Raji (cell line): ENCODE measurements around the gene COL4A6.

Experiments used
- POLR2A ChIP-seq: IDR thresholded peaks from 2 replicates; pipeline ENCODE4 v1.6.1; 2011; ENCODE audit warnings: low read depth, low read length, control low read depth; ENCODE audit not compliant: insufficient read depth

The COL4A6 gene

DNA sequence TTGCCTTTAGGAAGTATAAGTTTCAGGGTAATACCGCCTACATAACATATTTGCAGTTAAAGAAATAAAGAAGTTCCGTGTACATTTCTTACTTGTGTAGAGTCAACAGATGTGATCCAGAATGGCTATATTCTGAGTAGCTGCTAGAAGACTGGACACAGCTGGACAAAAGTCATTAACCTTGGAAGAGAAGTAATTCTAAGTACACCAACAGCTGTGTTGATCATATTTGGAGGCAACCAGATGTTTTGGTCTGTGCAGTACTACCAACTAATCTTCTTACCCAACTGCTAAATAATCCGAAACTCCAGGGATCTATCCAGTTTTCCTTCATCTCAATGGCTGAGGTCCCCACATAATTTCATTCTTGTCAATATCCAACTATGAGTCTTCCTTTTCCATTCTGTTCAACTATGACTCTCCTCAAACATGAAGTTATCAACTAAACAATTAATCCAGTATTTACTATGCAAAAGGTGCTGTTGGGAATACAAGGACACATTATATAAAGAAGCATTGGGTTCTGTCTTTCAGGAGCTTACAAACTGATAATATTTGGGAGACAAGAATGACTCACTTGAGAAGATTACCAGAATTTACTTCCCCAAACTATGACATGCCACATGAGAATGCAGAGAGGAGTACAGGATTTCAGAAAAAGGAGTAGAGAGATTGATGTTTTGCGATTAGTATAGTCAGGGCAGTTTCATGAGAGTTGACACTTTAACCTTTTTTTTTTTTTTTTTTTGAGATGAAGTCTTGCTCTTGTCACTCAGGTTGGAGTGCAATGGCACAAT is 78.2 kb downstream of the COL4A6 start:
- no peak for TF ChIP-seq POLR2A

DNA sequence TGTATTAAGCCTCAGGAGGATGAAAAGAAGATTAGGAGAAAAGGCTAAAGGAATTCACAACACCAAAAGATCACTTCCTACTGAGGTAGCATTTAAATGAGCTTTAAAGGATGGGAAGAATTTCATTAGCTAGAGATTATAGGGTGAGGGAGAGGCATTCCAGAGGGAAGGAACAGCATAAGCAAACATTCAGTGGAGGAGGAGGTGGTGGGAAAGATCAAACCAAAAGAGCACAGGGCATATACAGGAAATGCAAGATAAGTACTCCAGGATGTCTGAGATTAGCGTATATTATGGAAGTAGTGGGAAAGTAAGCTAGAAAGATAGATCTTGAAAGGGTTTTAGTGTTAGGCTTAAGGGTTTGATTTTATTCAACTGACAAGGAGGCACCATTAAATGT is 84.8 kb downstream of the COL4A6 start:
- no peak for TF ChIP-seq POLR2A

- no peak for TF ChIP-seq POLR2A
These were observed 89.0 kb downstream of the COL4A6 start for GRCh38 chrX:108349210-108349609.

GRCh38 chrX:108348525-108348924 is 89.7 kb downstream of the COL4A6 start:
- no peak for TF ChIP-seq POLR2A

DNA sequence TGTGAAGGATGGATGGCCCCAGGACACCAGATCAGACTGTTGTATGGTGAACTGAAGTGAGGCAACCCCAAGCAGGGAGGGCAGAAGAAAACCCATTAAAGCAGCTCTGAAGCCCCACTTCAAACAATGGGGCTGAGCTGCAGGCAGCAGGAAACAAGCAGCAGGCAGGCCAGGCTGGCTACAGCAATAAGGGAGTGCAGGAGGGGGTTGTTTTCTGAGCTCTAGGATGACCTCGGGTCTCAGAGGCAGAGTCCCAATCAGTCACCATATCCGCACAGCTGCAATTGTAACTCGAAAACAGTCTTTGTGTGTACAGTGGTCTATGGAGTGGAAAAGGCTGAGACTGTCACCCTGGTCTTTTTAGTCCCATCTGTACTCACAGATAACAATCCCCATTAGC is 90.4 kb downstream of the COL4A6 start:
- TF ChIP-seq POLR2A: no peak

GRCh38 chrX:108344216-108344615 is 94.0 kb downstream of the COL4A6 start:
- no peak for TF ChIP-seq POLR2A

- no peak for TF ChIP-seq POLR2A
These were observed 96.3 kb downstream of the COL4A6 start for GRCh38 chrX:108341947-108342346.

DNA sequence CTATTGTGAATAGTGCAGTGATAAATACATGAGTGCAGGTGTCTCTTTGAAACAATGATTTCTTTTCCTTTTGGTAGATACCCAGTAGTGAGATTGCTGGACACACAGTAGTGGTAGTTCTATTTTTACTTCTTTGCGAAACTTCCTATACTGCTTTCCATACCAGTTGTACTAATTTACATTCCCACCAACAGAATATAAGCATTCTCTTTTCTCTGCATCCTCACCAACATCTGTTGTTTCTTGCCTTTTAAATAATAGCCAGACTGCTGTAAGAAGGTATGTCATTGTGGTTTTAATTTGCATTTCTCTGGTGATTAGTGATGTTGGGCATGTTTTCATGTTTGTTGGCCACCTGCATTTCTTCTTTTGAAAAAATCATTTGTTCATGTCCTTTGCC is 105.9 kb downstream of the COL4A6 start:
- no peak for TF ChIP-seq POLR2A

DNA sequence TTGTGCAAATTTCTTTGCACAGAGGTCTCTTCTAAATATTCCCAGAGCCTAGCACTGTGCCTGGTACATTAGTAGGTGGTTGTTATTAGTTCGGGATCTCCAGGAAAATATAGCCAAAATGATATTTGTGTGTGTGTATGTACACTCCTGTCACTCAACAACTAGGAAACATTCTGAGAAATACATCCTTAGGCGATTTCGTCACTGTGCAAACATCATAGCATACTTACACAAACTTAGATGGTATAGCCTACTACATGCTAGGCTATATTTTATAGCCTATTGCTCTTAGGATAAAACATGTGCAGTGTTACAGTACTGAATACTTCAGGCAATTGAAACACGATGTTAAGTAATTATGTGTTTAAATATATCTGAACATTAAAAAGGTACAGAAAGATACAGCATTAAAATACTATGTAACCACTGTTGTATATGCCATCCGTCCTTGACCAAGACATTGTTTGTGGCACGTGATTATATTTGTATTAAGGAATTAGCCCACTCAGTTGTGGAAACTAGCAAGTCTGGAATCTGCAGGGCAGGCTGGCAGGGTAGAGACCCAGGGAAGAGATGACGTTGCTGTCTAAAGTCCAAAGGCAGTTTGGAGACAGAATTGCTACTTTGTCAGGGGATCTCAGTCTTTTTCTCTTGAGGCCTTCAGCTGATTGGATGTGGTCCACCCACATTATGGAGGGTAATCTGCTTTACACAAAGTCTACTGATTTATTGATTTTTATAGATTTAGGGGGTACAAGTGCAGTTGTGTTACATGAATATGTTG is 106.9 kb downstream of the COL4A6 start:
- TF ChIP-seq POLR2A: no peak

DNA sequence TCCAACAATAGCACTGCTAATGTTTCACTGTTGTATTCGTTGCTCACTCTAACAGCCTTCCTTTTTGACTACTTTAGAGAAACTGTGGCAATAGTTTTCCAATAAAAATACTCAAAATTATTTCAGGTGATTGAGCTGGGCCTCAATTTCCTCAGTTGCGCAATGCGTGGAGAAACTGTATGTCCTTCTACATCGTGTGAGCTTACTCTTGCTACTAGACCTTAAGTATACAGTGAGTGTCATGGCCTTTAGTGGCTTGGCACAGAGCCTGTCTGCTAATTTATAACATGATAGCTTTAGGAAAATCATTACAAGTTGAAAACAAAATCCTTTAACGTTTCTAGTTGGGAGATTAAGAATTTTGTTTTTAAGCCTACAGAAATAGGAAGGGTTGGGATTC is 114.5 kb downstream of the COL4A6 start:
- TF ChIP-seq POLR2A: no peak

GRCh38 chrX:108322234-108322633 is 116.0 kb downstream of the COL4A6 start:
- no peak for TF ChIP-seq POLR2A

DNA sequence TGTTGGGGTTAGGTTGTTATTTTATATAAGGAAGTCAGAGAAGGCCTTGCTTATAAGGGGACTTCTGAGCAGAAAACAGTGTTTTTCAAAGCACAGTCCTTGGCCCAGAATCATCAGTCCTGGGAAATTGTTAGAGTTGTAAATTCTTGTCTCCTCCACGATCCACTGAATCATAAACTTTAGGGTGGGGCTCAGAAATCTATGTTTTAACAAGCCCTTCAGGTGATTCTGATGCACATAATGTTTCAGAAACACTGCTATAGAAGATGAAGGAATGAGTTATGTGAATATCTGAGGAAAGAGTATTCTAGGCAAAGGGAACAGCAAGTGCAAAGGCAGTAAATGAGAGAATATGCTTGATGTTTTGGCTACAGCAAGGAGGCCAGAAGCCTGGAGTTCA is 121.8 kb downstream of the COL4A6 start:
- no peak for TF ChIP-seq POLR2A

DNA sequence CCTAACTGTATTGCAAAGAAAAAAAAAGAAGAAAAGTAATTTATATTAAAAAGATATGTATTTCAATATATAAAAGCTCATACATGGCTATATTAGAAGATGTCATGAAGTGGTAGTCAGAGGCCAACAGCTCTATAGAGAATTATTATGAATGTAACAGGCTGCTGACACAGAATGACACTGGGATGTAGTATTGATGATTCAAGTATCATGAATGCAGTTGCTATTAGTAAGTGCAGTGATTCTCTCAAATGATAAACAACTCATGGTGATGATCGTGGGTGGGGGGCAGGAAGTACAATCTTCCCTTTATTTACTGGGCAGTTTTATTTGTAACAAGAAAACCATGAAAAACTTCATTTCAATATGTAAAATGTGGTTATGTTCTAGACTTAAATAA is 124.6 kb downstream of the COL4A6 start:
- TF ChIP-seq POLR2A: no peak

GRCh38 chrX:108312957-108313356 is 125.3 kb downstream of the COL4A6 start:
- TF ChIP-seq POLR2A: no peak

- TF ChIP-seq POLR2A: no peak
These were observed 126.2 kb downstream of the COL4A6 start for GRCh38 chrX:108312011-108312410.

GRCh38 chrX:108310506-108310905 is 127.7 kb downstream of the COL4A6 start:
- TF ChIP-seq POLR2A: no peak
